ENCODE results near the gene CLCNKB. TPM values are rescaled to one million over a fixed set of nuclear protein-coding genes. Genes with fewer than 3 reads are reported as not detected.

CLCNKB gene
- total and polyA plus RNA-seq, 2 experiments from 2014 or later, result 1.3 to 1.9 TPM

GRCh38 chr1:16023050-16023653, 20.4 kb upstream of the CLCNKB start:
- H3K27ac Mint-ChIP-seq, result no peak overlapping the region
- Histone ChIP-seq H3K27ac (ENCODE audit: low read depth) (no peak overlapping the region), H3F3A (replicated peaks; ENCODE audit: low read depth) (no peaks in the 10 kb centered on the region), H4K20me1 (replicated peaks; ENCODE audit: insufficient read depth) (no peaks in the 10 kb centered on the region), H3K4me2 (no peak overlapping the region), H3K79me2 (replicated peaks; ENCODE audit: insufficient read depth) (no peaks in the 10 kb centered on the region), H3K9me2 (ENCODE audit: insufficient read depth) (no peaks in the 10 kb centered on the region), H2AFZ (no peak overlapping the region), H3K27me3 (ENCODE audit: insufficient read depth) (no peaks in the 10 kb centered on the region), H3K4me3 (no peak overlapping the region), H3K4me1 (ENCODE audit: insufficient read depth) (peaks cover 7% of the 10 kb centered on the region), H3K36me3 (ENCODE audit: insufficient read depth) (no peaks in the 10 kb centered on the region)
- TF ChIP-seq, protein P1, sequence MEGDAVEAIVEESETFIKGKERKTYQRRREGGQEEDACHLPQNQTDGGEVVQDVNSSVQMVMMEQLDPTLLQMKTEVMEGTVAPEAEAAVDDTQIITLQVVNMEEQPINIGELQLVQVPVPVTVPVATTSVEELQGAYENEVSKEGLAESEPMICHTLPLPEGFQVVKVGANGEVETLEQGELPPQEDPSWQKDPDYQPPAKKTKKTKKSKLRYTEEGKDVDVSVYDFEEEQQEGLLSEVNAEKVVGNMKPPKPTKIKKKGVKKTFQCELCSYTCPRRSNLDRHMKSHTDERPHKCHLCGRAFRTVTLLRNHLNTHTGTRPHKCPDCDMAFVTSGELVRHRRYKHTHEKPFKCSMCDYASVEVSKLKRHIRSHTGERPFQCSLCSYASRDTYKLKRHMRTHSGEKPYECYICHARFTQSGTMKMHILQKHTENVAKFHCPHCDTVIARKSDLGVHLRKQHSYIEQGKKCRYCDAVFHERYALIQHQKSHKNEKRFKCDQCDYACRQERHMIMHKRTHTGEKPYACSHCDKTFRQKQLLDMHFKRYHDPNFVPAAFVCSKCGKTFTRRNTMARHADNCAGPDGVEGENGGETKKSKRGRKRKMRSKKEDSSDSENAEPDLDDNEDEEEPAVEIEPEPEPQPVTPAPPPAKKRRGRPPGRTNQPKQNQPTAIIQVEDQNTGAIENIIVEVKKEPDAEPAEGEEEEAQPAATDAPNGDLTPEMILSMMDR (conservative IDR thresholded peaks at IDR 0.05; ENCODE audit: low read depth in 2 of 2), result no peak
- TF ChIP-seq STAT1 (IDR thresholded peaks at IDR 0.05; ENCODE audit: unreplicated experiment) (no peak), EZH2phosphoT487 (IDR thresholded peaks at IDR 0.05; ENCODE audit: unreplicated experiment) (no peak), ETS1 (IDR thresholded peaks at IDR 0.05) (no peak), ZNF331 (CRISPR knock-in tag; IDR thresholded peaks at IDR 0.05; ENCODE audit: low read depth) (no peak), JUNB (IDR thresholded peaks at IDR 0.05; ENCODE audit: unreplicated experiment) (no peak), ZNF114 (CRISPR knock-in tag; IDR thresholded peaks at IDR 0.05) (no peak), POLR2AphosphoS5 (IDR thresholded peaks at IDR 0.05; ENCODE audit: low read depth) (no peak), EZH2 (IDR thresholded peaks at IDR 0.05; ENCODE audit: low read depth, unreplicated experiment) (no peak), REST (IDR thresholded peaks at IDR 0.05; ENCODE audit: unreplicated experiment) (no peak)
- no peak for DNase-seq (ENCODE audit: low spot score)
- H3K4me1 Mint-ChIP-seq, result peaks cover 19% of the 10 kb centered on the region
- H3K4me3 Mint-ChIP-seq, result no peak overlapping the region
- peaks cover 27% of the 10 kb centered on the region for H3K27me3 Mint-ChIP-seq (ENCODE audit: insufficient read depth, low read depth, poor library complexity)
- H3K9me3 Mint-ChIP-seq, result no peaks in the 10 kb centered on the region
- ATAC-seq, result no peak
- no peaks in the 10 kb centered on the region for H3K36me3 Mint-ChIP-seq (ENCODE audit: low read depth)
